AG04450 (cell line): ENCODE measurements around the gene SLC2A10. TPM values are rescaled to one million over a fixed set of nuclear protein-coding genes. Genes with fewer than 3 reads are reported as not detected.

ENCODE experiments used
- CTCF ChIA-PET: fragments of 300-600, 350-600 bp; formaldehyde crosslinking; extraction: SDS; loops from one replicate; lab custom pipeline; 2022; ENCODE audit warnings: antibody characterized with exemption, inconsistent platforms; lab: Charles Lee
- POLR2A ChIA-PET: fragments of 350-600 bp; formaldehyde crosslinking; extraction: SDS; loops from one replicate; lab custom pipeline; 2021; ENCODE audit warnings: antibody characterized with exemption, inconsistent platforms; lab: Yijun Ruan, JAX
- DNase-seq: peaks from one replicate; pipeline ENCODE4 v3.0.0-alpha.2; 2011; ENCODE audit warnings: low read depth, low spot score
- H3K27ac ChIP-seq: one replicate; pipeline ENCODE4 v1.5.1; 2012; ENCODE audit warnings: low read depth, low read length, control low read depth
- H3K27me3 ChIP-seq: one replicate; pipeline ENCODE4 v1.6.0; 2012; ENCODE audit warnings: low read length; ENCODE audit not compliant: control insufficient read depth, insufficient read depth
- H3K4me3 ChIP-seq: 2 replicates; pipeline ENCODE4 v1.5.1; 2011; ENCODE audit warnings: mild to moderate bottlenecking, low read depth, low read length, control low read depth
- H3K9me3 ChIP-seq: 2 replicates; pipeline ENCODE4 v1.5.1; 2012; ENCODE audit warnings: low read length; ENCODE audit not compliant: control insufficient read depth, insufficient read depth
- polyA plus RNA-seq: library from polyadenylated mRNA; depleted of rRNA; stranded (reverse); fragments of >200 nt; gene quantifications from 2 replicates; pipeline ENCODE4 v1.2.3, GENCODE V29; 2011
- TF ChIP-seq, protein P1 (sequence below): IDR thresholded peaks from 2 replicates; pipeline ENCODE4 v1.5.1; 2011; ENCODE audit warnings: low read depth, low read length, control low read depth, inconsistent platforms

SLC2A10 gene
- polyA plus RNA-seq, 1 experiment = 36.9 TPM

DNA sequence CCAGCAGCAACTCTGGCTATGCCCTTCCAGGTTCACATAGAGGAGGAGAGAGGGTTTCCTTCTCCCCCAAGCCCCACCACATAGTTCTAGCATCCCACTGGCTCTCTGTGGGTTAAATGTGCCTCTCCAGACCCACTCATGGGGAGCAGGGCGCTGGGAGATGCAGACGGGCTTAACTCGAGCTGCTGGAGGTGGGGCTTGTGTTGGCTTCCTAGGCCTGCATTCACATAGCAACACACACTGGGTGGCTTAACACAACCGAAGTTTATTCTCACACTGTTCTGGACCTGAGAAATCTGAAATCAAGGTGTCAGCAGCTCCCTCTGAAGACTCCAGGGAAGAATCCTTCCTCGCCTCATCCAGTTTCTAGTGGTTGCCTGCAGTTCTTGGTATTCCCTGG lies 33.6 kb downstream of the SLC2A10 start:
- peaks cover 4% of the 10 kb centered on the region; the same call in 1 of the 2 replicates for H3K9me3 ChIP-seq
- H3K27me3 ChIP-seq = peaks cover 3% of the 10 kb centered on the region
- DNase-seq = no peak
- CTCF ChIA-PET = no interaction called here
- no peak overlapping the region for H3K4me3 ChIP-seq
- TF ChIP-seq, protein P1, sequence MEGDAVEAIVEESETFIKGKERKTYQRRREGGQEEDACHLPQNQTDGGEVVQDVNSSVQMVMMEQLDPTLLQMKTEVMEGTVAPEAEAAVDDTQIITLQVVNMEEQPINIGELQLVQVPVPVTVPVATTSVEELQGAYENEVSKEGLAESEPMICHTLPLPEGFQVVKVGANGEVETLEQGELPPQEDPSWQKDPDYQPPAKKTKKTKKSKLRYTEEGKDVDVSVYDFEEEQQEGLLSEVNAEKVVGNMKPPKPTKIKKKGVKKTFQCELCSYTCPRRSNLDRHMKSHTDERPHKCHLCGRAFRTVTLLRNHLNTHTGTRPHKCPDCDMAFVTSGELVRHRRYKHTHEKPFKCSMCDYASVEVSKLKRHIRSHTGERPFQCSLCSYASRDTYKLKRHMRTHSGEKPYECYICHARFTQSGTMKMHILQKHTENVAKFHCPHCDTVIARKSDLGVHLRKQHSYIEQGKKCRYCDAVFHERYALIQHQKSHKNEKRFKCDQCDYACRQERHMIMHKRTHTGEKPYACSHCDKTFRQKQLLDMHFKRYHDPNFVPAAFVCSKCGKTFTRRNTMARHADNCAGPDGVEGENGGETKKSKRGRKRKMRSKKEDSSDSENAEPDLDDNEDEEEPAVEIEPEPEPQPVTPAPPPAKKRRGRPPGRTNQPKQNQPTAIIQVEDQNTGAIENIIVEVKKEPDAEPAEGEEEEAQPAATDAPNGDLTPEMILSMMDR = no peak
- no peak overlapping the region for H3K27ac ChIP-seq
- POLR2A ChIA-PET = interaction anchor here (0.8 kb wide), 1 partner anchor 28 kb away, joined by 3 read pairs; no protein-coding TSS in a partner anchor

DNA sequence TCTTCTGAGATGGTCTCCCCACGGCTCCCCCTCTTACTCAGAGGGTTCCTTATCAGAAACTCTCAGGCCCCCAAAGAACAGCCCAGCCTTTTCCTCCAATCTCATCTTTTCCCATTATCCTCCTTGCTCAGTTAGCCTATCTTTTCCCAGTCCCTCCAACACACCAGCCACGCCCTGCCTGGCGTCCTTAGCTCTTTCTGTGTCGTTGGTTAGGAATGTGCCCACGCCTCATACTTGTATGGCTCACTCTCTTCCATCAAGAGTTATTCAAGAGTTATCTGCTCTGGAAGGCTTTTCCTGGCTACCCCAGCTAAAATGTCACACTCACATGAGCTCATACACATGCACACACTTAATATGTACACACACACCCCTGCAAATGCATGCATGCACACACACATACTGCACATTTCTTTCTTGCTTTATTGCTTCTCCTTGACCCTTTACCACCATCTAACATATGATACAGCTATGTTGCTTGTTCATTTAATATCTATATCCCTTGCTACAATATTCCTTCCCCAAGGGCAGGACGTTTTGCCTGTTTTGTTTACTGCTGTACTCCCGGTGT lies 37.6 kb downstream of the SLC2A10 start:
- Histone ChIP-seq H3K9me3 (no peaks in the 10 kb centered on the region), H3K27me3 (peaks cover 7% of the 10 kb centered on the region), H3K4me3 (no peak overlapping the region), H3K27ac (no peak overlapping the region)
- CTCF ChIA-PET = no interaction called here
- DNase-seq = no peak
- TF ChIP-seq, protein P1 = no peak
- POLR2A ChIA-PET = no interaction called here

DNA sequence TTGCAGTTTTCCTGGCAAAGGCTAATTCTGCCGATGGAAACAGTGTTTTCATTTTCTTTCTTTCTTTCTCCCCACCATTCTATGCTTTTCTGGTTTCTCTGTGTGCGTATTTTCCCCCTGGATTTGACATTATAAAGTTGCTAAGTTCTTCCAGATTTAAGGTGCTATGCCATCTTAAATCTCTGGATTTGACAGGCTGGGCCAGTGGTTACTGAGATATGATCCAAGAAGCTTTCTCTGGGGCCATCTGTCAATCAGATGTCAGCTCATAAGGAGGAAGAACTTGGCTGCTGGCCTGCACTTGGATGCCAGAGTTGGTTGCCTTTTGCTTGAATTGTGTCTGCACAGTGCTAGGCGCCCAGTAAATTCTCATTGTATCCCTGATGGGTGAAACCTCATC lies 39.7 kb downstream of the SLC2A10 start:
- ChIA-PET POLR2A (no interaction called here), CTCF (interaction anchor here (0.6 to 1.4 kb wide), 4 partner anchors 8 to 455 kb away, joined by 3 to 7 read pairs (median 4); no protein-coding TSS in a partner anchor)
- Histone ChIP-seq H3K4me3 (no peak overlapping the region), H3K9me3 (no peaks in the 10 kb centered on the region), H3K27me3 (peaks cover 7% of the 10 kb centered on the region), H3K27ac (no peak overlapping the region)
- no peak for DNase-seq
- TF ChIP-seq, protein P1 = no peak

DNA sequence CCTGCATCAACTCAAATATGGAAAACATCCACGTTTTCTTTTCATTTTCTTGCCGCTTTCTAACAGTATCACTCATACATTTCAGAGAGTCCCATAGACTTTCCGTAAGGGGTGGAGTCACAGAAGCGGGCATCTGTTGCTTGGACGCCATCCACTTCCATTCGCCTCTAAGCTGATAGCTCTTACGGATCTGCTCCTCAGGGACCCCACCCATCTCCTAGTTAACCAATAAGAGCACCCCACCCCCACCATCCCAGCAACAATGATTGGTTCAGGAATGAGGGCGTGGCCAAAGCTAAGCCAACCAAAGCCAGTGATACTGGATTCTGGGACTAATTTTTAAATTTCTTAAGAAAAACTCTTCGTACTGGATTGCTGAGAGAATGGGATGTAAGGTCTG lies 42.4 kb downstream of the SLC2A10 start:
- ChIA-PET POLR2A (no interaction called here), CTCF (interaction anchor here (0.6 to 5.1 kb wide), 10 partner anchors 9 to 871 kb away, joined by 3 to 40 read pairs (median 4); no protein-coding TSS in a partner anchor)
- Histone ChIP-seq H3K27me3 (peaks cover 3% of the 10 kb centered on the region), H3K9me3 (no peaks in the 10 kb centered on the region), H3K27ac (no peak overlapping the region), H3K4me3 (no peak overlapping the region)
- TF ChIP-seq, protein P1 = no peak
- no peak for DNase-seq

DNA sequence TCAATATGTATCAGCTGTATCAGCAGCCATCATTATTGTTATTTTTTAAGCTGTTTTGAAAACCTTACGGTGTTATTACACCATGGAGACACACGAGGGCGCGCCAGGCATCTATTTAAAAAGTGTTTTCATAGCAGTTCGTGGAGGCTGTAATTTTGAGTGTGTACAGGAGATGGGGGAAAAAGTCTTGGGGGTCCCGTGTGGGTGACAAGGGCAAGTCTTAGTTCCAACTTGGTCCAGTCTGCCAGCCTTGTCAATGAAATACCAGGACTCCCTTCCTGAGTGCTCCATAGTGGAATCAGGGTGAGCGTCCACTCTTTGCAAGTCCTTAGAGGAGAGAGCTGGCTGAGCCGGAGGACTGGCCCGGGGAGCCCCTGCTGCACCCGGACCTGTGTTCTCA lies 43.3 kb downstream of the SLC2A10 start:
- POLR2A ChIA-PET = interaction anchor here (0.6 kb wide), 1 partner anchor 267 kb away, joined by 3 read pairs; no protein-coding TSS in a partner anchor
- Histone ChIP-seq H3K4me3 (peak overlapping the region; percentile 17; the same call in 1 of the 2 replicates), H3K27ac (no peak overlapping the region), H3K27me3 (peaks cover 3% of the 10 kb centered on the region), H3K9me3 (no peaks in the 10 kb centered on the region; the same call in 1 of the 2 replicates)
- no peak for DNase-seq
- CTCF ChIA-PET = interaction anchor here (0.5 to 5.1 kb wide), 31 partner anchors 8 to 871 kb away, joined by 3 to 40 read pairs (median 4); no protein-coding TSS in a partner anchor
- TF ChIP-seq, protein P1 = peak; percentile 73
